Spleen (tissue), 11 donors: ENCODE data around the gene NECAB2. TPM values are rescaled to one million over a fixed set of nuclear protein-coding genes. Genes with fewer than 3 reads are reported as not detected.

Experiments
- DNase-seq: peaks from one replicate; pipeline ENCODE4 v3.0.0-alpha.2; 2020
- H3K27ac ChIP-seq, 8 donors: fragments of 200-600 bp; sonication (generic) in 7 of 8; 1 replicate in 4 of 8; 2 replicates in 4 of 8; pipeline versions ENCODE4 v1.5.0 to v1.8.0; 2016 to 2021; ENCODE audit warnings: inconsistent platforms in 4 of 8, mild to moderate bottlenecking in 4 of 8, moderate library complexity in 1 of 8
- H3K27me3 ChIP-seq, 7 donors: fragments of 200-600 bp; sonication (generic) in 6 of 7; replicated peaks in 1 of 7; 1 replicate in 4 of 7; 2 replicates in 3 of 7; pipeline versions ENCODE4 v1.5.0 to v1.8.0; 2016 to 2021; ENCODE audit warnings: inconsistent platforms in 3 of 7, mild to moderate bottlenecking in 1 of 7
- H3K36me3 ChIP-seq, 6 donors: fragments of 200-600 bp; sonication (generic) in 5 of 6; 1 replicate in 4 of 6; 2 replicates in 2 of 6; pipeline versions ENCODE4 v1.5.0 to v1.8.0; 2016 to 2021; ENCODE audit warnings: inconsistent platforms in 2 of 6
- H3K4me1 ChIP-seq, 6 donors: fragments of 200-600 bp; sonication (generic) in 5 of 6; 1 replicate in 3 of 6; 2 replicates in 3 of 6; pipeline versions ENCODE4 v1.5.0 to v1.8.0; 2016 to 2021; ENCODE audit warnings: inconsistent platforms in 3 of 6
- H3K4me3 ChIP-seq, 8 donors: fragments of 200-600 bp; sonication (generic) in 7 of 8; 1 replicate in 4 of 8; 2 replicates in 4 of 8; pipeline versions ENCODE4 v1.5.0 to v1.8.0; 2016 to 2021; ENCODE audit warnings: inconsistent platforms in 4 of 8, mild to moderate bottlenecking in 4 of 8, moderate library complexity in 2 of 8
- H3K9me3 ChIP-seq, 8 donors: fragments of 200-600 bp; sonication (generic) in 7 of 8; 1 replicate in 4 of 8; 2 replicates in 4 of 8; pipeline versions ENCODE4 v1.5.0 to v1.8.0; 2016 to 2021; ENCODE audit warnings: inconsistent platforms in 4 of 8
- POLR2A ChIP-seq, 3 donors: fragments of 450-650 bp; IDR thresholded peaks; one replicate each; pipeline ENCODE4 v1.5.1; 2017; ENCODE audit warnings: antibody characterized with exemption in 3 of 3, mild to moderate bottlenecking in 1 of 3
- POLR2AphosphoS5 ChIP-seq, 3 donors: sonication (generic); formaldehyde crosslinking; IDR thresholded peaks; one replicate each; pipeline ENCODE4 v1.5.1; 2017; ENCODE audit warnings: antibody characterized with exemption in 3 of 3
- WGBS, 5 donors: extraction: QIAGEN DNeasy Blood & Tissue Kit in 3 of 5; methylation state at CpG; one replicate each; pipeline versions ENCODE4 v1.1.5 to v1.1.7; 2013 to 2018; 5-methylcytosine and 5-hydroxymethylcytosine counted together
- intact Hi-C: fragments of 100-400 bp; cut with DNase I; formaldehyde crosslinking; loops from one replicate; pipeline ENCODE4 v1.15.0; 2023; ENCODE audit warnings: low total_unique reads
- polyA plus RNA-seq, 3 donors: library from polyadenylated mRNA; stranded (reverse); fragments of 200-250 nt; gene quantifications; one replicate each; pipeline ENCODE4 v1.2.1, GENCODE V29; 2013
- total RNA-seq, 7 donors: library from RNA; depleted of rRNA in 3 of 7; stranded (reverse); fragments of >200 nt in 3 of 7; fragmentation: NEBNext Ultra II Directional in 4 of 7; extraction: Animal tissue kit (Norgen Biotek cat#: 25700) in 4 of 7; gene quantifications; one replicate each; pipeline versions ENCODE4 v1.1.0 to v1.2.1, GENCODE V29; 2016 to 2021
- TF ChIP-seq, protein P1 (sequence below), 11 experiments: fragments of 200-600 bp in 7 of 11; fragments of 450-650 bp in 4 of 11; sonication (generic) in 4 of 11; IDR thresholded peaks in 8 of 11; conservative IDR thresholded peaks in 3 of 11; 1 replicate in 7 of 11; 2 replicates in 4 of 11; pipeline versions ENCODE4 v1.4.0 to v1.8.0; 2016 to 2021; ENCODE audit warnings: antibody characterized with exemption in 11 of 11, inconsistent platforms in 4 of 11, mild to moderate bottlenecking in 1 of 11
- donor health status: healthy with polysubstance abuse.
- donor health status: DM: no; HTN: no; CAD: no; lungs with moderate emphysema.
- donor health status: DM: no; HTN: no; CAD: no.
- donor health status: Bipolar disorder and iron deficiency.
- donor health status: healthy.
- donor health status: DM: no; HTN: no; CAD: no.
- donor health status: DM: yes; HTN: yes; CAD: no.

Gene NECAB2
- total and polyA plus RNA-seq, 10 donors: 0.16 to 3.1 (median 1.2) TPM; not detected in 4

DNA sequence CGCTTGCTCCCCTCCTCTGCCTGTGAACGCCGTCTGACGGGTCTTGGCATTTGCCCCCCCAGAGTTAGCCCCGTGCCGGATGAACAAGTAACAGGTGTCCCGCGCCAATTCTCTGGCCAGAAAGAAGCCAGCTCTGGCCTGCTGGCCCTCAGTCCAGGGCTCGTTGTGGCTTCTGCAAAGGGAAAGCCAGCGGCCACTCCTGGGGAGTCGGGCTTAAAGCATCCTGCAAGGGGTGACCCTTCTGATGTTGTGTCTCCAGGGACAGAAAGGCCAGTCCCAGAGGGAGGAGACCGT, 33.4 kb upstream of the NECAB2 start:
- Histone ChIP-seq H3K4me3 (no peak overlapping the region), H3K4me1 (peaks cover 0 to 30% (median 9%) of the 10 kb centered on the region in 6 donors), H3K36me3 (no peaks in the 10 kb centered on the region), H3K9me3 (no peaks in the 10 kb centered on the region), H3K27me3 (no peaks in the 10 kb centered on the region), H3K27ac (no peak overlapping the region)
- no peak for DNase-seq
- intact Hi-C loops: no loop called here
- 72 to 83% (median 80%) methylated on average over 11 to 12 of the region's 12 CpGs for WGBS, 5 donors
- peak in 1 of 3 donors; percentile 18 for TF ChIP-seq POLR2AphosphoS5 (IDR thresholded peaks at IDR 0.05)
- TF ChIP-seq, protein P1, sequence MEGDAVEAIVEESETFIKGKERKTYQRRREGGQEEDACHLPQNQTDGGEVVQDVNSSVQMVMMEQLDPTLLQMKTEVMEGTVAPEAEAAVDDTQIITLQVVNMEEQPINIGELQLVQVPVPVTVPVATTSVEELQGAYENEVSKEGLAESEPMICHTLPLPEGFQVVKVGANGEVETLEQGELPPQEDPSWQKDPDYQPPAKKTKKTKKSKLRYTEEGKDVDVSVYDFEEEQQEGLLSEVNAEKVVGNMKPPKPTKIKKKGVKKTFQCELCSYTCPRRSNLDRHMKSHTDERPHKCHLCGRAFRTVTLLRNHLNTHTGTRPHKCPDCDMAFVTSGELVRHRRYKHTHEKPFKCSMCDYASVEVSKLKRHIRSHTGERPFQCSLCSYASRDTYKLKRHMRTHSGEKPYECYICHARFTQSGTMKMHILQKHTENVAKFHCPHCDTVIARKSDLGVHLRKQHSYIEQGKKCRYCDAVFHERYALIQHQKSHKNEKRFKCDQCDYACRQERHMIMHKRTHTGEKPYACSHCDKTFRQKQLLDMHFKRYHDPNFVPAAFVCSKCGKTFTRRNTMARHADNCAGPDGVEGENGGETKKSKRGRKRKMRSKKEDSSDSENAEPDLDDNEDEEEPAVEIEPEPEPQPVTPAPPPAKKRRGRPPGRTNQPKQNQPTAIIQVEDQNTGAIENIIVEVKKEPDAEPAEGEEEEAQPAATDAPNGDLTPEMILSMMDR (IDR thresholded peaks at IDR 0.05 in 8 of 11, conservative IDR thresholded peaks at IDR 0.05 in 3 of 11): no peak

DNA sequence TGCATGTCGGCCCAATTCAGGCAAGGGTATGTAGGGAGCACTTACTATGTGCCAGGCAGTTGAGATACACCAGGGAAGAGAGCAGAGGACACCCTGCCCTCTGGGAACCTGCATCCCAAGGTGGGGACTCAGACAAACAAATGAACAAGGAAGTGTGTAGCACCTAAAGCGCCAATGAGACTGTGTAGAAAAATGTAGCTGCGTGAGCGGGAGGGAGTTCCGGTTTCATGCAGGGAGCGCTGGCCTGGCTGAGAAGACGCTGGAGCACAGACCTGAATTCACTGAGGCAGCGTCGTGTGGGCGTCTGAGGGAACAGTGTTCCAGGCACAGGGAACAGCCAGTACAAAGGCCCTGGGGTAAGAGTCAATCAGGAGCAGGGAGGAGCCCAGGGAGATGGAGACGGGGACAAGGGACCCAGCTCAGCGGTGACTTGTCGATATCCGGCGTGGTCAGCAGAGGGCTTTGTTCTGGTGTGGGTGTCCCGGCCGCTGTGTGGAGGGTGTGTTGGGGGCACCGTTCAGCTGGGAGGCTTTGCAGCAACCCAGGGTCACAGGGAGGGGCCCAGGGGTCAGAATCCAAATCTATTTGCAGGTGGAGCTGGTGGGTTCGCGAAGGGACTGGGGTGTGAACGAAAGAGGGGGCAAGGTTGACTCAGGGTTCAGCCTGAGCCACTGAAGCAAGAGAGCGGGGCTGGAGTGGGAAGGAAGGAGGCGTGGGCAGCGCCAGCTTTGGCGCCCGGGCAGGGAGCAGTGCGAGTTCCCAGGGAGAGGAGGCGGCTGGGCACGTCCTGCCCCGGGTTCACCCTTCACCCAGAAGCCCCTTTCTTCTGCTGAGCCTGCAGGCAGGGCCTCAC, 32.8 kb upstream of the NECAB2 start:
- no peaks in the 10 kb centered on the region for H3K36me3 ChIP-seq
- no peaks in the 10 kb centered on the region for H3K27me3 ChIP-seq
- no peak overlapping the region for H3K4me3 ChIP-seq
- TF ChIP-seq, protein P1 (IDR thresholded peaks at IDR 0.05 in 8 of 11, conservative IDR thresholded peaks at IDR 0.05 in 3 of 11): no peak
- TF ChIP-seq POLR2A (IDR thresholded peaks at IDR 0.05) (no peak), POLR2AphosphoS5 (IDR thresholded peaks at IDR 0.05) (no peak)
- 85 to 91% (median 88%) methylated on average over 23 to 30 of the region's 30 CpGs for WGBS, 5 donors
- H3K27ac ChIP-seq: no peak overlapping the region
- DNase-seq: no peak
- intact Hi-C loops: no loop called here
- no peaks in the 10 kb centered on the region for H3K9me3 ChIP-seq
- H3K4me1 ChIP-seq: peaks cover 0 to 32% (median 9%) of the 10 kb centered on the region in 6 donors

- DNase-seq: no peak
- no peaks in the 10 kb centered on the region for H3K27me3 ChIP-seq
- peaks cover 0 to 26% (median 8%) of the 10 kb centered on the region in 6 donors for H3K4me1 ChIP-seq
- intact Hi-C loops: no loop called here
- no peak overlapping the region for H3K27ac ChIP-seq
- 88 to 96% (median 90%) methylated on average over 6 to 10 of the region's 10 CpGs for WGBS, 5 donors
- TF ChIP-seq POLR2AphosphoS5 (IDR thresholded peaks at IDR 0.05): no peak
- no peak for TF ChIP-seq POLR2A (IDR thresholded peaks at IDR 0.05)
- TF ChIP-seq, protein P1 (IDR thresholded peaks at IDR 0.05 in 8 of 11, conservative IDR thresholded peaks at IDR 0.05 in 3 of 11): no peak
- H3K36me3 ChIP-seq: no peaks in the 10 kb centered on the region
- no peaks in the 10 kb centered on the region for H3K9me3 ChIP-seq
- no peak overlapping the region for H3K4me3 ChIP-seq
Measured at GRCh38 chr16:83935858-83936255, 32.2 kb upstream of the NECAB2 start.

DNA sequence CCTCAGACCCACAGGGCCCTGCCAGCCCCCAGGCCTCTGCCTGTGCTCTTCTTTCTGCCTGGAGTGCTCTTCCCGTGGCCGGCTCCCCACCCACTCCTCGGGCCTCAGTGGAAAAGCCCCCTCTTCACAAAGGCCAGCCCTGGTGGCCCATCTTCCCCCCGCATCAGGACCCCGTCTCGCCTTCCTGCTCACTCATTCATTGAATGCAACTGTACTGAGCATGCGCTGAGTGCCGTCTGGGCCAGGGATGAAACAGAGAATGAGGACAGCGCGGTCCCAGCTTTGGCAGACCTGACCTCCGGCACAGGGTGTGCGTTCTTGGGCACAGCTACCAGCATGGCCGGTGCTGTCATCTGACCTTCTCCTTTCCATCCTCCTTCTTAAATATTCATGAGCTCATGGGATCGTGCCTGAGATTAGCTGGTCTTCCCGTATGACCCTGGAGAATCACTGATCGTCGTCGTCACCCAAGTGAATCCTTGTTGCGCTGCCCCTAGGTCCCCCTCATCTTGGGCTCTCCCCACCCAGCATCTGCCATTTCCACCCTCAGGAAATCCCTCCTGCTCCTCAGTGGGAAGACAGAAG, 31.4 kb upstream of the NECAB2 start:
- DNase-seq: no peak
- no peaks in the 10 kb centered on the region for H3K27me3 ChIP-seq
- no peaks in the 10 kb centered on the region for H3K36me3 ChIP-seq
- no peak overlapping the region for H3K4me3 ChIP-seq
- 93 to 95% (median 93%) methylated on average over 19 of the region's 19 CpGs for WGBS, 5 donors
- TF ChIP-seq, protein P1 (IDR thresholded peaks at IDR 0.05 in 8 of 11, conservative IDR thresholded peaks at IDR 0.05 in 3 of 11): no peak
- TF ChIP-seq POLR2AphosphoS5 (IDR thresholded peaks at IDR 0.05) (no peak), POLR2A (IDR thresholded peaks at IDR 0.05) (no peak)
- no peak overlapping the region for H3K27ac ChIP-seq
- intact Hi-C loops: no loop called here
- H3K9me3 ChIP-seq: no peaks in the 10 kb centered on the region
- peaks cover 0 to 22% (median 8%) of the 10 kb centered on the region in 6 donors for H3K4me1 ChIP-seq
